IPS-18c (cell line): ENCODE results near the gene BBS4.
"Not testable (repeated sequence)": the region's sequence is repeated elsewhere in the genome, so short reads cannot be mapped to it uniquely, and the experiment has no call there.

Experiments used
- H3K4me3 ChIP-seq: 2 replicates; pipeline ENCODE4 v1.7.0; 2013; ENCODE audit warnings: low read depth, mild to moderate bottlenecking, low read length, moderate library complexity; ENCODE audit not compliant: insufficient read depth
- H3K9me3 ChIP-seq: one replicate; pipeline ENCODE4 v1.6.1; 2013; ENCODE audit warnings: mild to moderate bottlenecking, low read length, moderate library complexity; ENCODE audit not compliant: control insufficient read depth, insufficient read depth

The BBS4 gene

GRCh38 chr15:72685301-72685924 lies 594 bp upstream of the BBS4 start:
- H3K4me3 ChIP-seq = peak overlapping the region; percentile 87
- H3K9me3 ChIP-seq = no peaks in the 10 kb centered on the region

- Histone ChIP-seq H3K9me3 (no peaks in the 10 kb centered on the region), H3K4me3 (no peak overlapping the region)
These were observed 2.7 kb downstream of the BBS4 start for GRCh38 chr15:72688697-72689096.

DNA sequence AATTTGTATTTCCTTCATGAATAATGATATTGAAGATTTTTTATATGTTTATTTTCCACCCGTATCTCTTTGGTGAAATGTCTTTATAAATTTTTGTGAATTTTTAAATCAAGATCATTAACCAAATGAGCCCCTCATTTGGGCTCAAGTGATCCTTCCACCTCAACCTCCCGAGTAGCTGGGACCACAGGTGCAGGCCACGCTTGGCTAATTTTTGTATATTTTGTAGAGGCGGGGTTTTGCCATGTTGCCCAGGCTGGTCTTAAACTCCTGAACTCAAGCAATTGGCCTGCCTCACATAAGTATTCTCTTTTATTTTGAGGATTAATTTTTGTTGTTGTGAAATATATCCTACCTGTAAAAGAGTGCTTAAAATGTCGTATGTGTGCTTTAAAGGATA lies 4.9 kb downstream of the BBS4 start:
- no peaks in the 10 kb centered on the region for H3K9me3 ChIP-seq
- no peak overlapping the region for H3K4me3 ChIP-seq

DNA sequence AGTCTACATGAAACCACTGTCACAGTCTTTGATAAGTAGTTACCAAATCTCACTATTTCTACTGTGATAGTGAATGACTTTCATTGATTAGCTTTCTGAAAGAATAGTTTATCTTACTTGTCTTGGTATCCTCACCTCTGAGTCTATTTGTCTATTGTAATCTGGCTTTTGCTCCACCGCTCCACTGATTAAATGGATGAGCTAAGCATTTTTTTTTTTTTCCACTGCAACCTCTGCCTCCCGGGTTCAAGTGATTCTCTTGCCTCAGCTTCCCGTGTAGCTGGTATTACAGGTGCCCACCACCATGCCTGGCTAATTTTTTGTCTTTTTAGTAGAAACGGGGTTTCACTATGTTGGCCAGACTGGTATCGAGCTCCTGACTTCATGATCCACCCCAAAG lies 12.9 kb downstream of the BBS4 start:
- H3K4me3 ChIP-seq = no peak overlapping the region
- H3K9me3 ChIP-seq = no peaks in the 10 kb centered on the region

- no peaks in the 10 kb centered on the region for H3K9me3 ChIP-seq
- H3K4me3 ChIP-seq = no peak overlapping the region
These were observed 14.1 kb downstream of the BBS4 start for GRCh38 chr15:72700076-72700475.

DNA sequence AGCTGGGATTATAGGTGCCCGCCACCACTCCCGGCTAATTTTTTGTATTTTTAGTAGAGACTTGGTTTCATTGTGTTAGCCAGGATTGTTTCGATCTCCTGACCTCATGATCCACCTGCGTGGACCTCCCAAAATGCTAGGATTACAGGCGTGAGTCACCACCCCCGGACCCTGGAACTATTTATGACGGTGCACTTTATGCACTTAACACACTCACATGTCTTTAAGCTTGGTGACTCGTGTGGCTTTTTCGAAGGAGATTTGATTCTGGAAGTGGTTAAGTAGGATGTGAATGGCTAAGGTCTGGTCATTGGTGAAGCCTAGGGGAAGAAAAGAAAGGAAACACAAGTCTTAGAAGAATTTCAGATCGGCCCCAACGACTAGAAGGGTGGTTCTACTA lies 20.3 kb downstream of the BBS4 start:
- H3K4me3 ChIP-seq = no peak overlapping the region
- H3K9me3 ChIP-seq = peaks cover 2% of the 10 kb centered on the region

DNA sequence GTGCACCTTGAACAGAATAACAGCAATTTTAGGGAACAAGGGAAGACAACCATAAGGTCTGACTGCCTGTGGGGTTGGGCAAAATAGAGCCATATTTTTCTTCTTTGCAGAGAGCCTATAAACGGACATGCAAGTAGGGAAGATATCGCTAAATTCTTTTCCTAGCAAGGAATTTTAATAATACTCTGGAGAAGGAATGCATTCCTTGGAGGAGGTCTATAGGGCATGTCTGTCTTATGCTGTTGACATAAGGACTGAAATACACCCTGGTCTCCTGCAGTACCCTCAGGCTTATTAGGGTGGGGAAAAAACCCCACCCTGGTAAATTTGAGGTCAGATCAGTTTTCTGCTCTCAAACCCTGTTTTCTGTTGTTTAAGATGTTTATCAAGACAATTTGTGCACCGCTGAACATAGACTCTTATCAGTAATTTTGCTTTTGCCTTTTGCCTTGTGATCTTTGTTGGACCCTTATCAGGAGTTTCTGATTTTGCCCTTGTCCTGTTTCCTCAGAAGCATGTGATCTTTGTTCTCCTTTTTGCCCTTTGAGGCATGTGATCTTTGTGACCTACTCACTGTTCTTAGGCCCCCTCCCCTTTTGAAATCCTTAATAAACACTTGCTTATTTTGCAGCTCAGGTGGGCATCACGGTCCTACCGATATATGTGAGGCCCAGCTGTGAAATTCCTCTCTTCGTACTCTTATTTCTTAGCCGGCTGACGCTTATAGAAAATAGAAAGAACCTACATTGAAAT lies 22.7 kb downstream of the BBS4 start:
- H3K9me3 ChIP-seq, H3K4me3 ChIP-seq: not testable (repeated sequence)

DNA sequence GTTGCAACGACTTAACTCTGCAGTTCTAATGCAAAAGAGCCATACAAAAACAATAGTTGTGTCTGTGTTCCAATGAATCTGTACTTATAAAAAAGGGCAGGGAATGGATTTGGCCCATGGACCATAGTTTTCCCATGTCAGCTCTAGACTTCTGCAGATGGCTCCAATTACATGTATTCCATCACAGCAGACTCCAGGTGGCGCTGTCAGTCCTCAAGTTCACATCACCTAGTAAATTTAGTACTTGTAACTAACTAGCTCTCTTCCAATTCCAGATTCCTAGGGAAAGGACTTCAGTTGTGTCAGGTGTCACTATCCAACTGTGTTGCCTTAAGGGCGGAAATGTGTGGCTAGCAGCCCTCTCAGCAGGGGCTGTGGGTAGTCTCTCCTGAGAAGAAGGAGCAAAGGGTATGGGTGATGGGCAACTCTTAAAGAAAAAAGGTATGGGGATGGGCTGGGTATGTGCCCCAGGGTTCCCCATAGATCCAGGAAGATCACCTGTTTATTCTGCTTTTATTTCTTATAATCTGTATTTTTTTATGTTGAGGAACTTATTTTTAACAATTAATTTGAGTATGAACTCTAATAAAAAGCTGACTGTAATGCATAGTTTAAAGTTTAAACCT lies 36.2 kb downstream of the BBS4 start:
- Histone ChIP-seq H3K9me3 (no peaks in the 10 kb centered on the region), H3K4me3 (no peak overlapping the region)

DNA sequence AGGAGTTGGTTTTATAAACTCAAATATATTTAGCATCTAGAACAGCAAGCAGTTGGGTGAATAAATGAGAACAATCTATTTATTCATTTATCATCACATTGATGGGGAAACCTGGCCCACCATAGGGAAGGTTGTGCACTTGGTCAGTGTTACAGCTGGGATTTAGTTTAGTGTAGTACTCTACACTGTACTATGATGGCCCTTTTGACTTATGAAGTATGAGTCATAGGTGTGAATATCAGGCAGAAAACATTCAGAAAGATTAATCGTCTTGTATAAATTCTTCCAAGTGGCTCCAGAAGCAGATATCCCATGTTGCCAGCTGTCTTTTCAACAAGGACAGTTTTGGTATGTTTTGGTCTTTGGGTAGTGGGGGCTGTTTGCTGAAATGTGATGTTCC lies 38.0 kb downstream of the BBS4 start:
- Histone ChIP-seq H3K4me3 (no peak overlapping the region), H3K9me3 (no peaks in the 10 kb centered on the region)

DNA sequence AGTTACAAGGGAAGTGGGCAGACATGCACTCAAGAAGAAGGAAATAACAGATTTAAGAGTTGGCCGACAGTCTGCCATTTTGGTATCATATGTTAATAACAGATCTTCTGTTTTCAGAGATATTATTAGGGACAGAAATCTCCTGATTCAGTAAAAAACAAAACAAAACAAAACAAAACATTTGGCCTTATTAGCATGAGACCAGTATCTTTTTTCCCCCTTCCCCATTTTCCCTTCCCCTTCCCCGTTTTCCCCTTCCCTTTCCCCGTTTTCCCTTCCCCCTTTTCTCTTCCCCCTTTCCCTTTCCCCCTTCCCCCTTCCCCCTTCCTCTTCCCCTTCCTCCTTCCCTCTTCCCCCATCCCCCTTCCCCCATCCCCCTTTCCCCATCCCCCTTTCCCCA lies 39.4 kb downstream of the BBS4 start:
- Histone ChIP-seq H3K9me3 (no peaks in the 10 kb centered on the region), H3K4me3 (no peak overlapping the region)

- not testable (repeated sequence) for H3K9me3 ChIP-seq, H3K4me3 ChIP-seq
These were observed 39.8 kb downstream of the BBS4 start for GRCh38 chr15:72725851-72726250.

GRCh38 chr15:72727154-72727553 lies 41.1 kb downstream of the BBS4 start:
- Histone ChIP-seq H3K9me3 (no peaks in the 10 kb centered on the region), H3K4me3 (no peak overlapping the region)

- not testable (repeated sequence) for H3K4me3 ChIP-seq, H3K9me3 ChIP-seq
These were observed 42.2 kb downstream of the BBS4 start for GRCh38 chr15:72728249-72728648.

GRCh38 chr15:72728821-72729220 lies 42.8 kb downstream of the BBS4 start:
- no peaks in the 10 kb centered on the region for H3K9me3 ChIP-seq

DNA sequence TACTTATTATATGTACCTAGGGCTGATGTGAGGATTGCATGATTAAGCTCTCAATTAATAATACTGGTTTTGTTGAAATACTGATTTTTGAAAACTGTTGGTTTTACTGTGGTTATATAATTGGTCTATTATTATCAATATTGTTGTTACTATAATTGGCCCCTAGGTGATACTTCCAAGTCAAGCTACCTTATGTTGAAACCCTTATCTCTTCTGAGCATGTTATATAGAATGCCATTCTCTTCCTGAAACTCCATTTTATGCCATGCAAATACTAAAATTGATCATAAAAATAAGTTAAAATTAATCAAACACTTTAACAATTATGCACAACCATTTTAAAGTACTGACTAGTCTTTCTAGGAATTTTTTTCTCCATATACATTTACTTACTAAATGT lies 46.1 kb downstream of the BBS4 start:
- no peak overlapping the region for H3K4me3 ChIP-seq
- H3K9me3 ChIP-seq = no peaks in the 10 kb centered on the region

More at GRCh38 chr15:72728821-72729220, 42.8 kb downstream of the BBS4 start:
- no peak overlapping the region for H3K4me3 ChIP-seq

GRCh38 chr15:72732516-72732915 lies 46.5 kb downstream of the BBS4 start:
- Histone ChIP-seq H3K4me3 (no peak overlapping the region), H3K9me3 (no peaks in the 10 kb centered on the region)

- no peaks in the 10 kb centered on the region for H3K9me3 ChIP-seq
These were observed 48.1 kb downstream of the BBS4 start for GRCh38 chr15:72733941-72734738.

GRCh38 chr15:72735111-72735510 lies 49.1 kb downstream of the BBS4 start:
- no peak overlapping the region for H3K4me3 ChIP-seq
- no peaks in the 10 kb centered on the region for H3K9me3 ChIP-seq

More at GRCh38 chr15:72733941-72734738, 48.1 kb downstream of the BBS4 start:
- H3K4me3 ChIP-seq = no peak overlapping the region
